Loucy (cell line): ENCODE measurements around the gene MUC12.

Experiments
- CTCF ChIP-seq: fragments of 200-600 bp; sonication (generic); conservative IDR thresholded peaks from 2 replicates; pipeline ENCODE4 v1.5.1; 2014; ENCODE audit warnings: mild to moderate bottlenecking, antibody characterized with exemption, low read length
- EZH2phosphoT487 ChIP-seq: fragments of 200-600 bp; IDR thresholded peaks from 2 replicates; pipeline ENCODE4 v1.6.1; 2018; ENCODE audit warnings: antibody characterized with exemption, mild to moderate bottlenecking, moderate library complexity, borderline replicate concordance

DNA sequence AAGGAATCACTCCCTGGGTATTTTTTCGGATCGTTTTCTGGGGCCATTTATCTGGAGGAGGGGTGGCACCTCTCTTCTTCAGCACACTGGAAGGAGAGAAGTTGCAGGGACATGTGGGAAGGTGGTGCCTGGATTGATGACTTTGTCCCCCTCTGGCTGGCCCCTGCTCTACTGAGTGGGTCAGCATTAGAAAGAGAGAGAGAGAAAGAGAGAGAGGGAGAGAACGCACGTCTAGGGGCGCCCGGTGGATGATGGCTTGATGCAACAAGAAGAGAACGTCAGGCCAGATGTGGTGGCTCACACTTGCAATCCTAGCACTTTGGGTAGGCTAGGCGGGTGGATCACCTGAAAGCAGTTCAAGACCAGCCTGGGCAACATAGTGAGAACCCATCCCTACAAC is 5.5 kb upstream of the MUC12 start:
- no peak for TF ChIP-seq CTCF
- TF ChIP-seq EZH2phosphoT487 = no peak
